H1 (cell line): ENCODE results near the gene PRKAR2A. TPM values are rescaled to one million over a fixed set of nuclear protein-coding genes. Genes with fewer than 3 reads are reported as not detected.
"Not testable (repeated sequence)": the region's sequence is repeated elsewhere in the genome, so short reads cannot be mapped to it uniquely, and the experiment has no call there.

Experiments
- CTCF ChIA-PET: fragments of 300-600 bp; sonication (Branson Sonifier 250); formaldehyde crosslinking; loops from one replicate; lab custom pipeline; 2021; ENCODE audit not compliant: partially characterized antibody; lab: Charles Lee
- POLR2A ChIA-PET: fragments of 300-600 bp; sonication (Branson Sonifier 250); formaldehyde crosslinking; loops from one replicate; lab custom pipeline; 2021; ENCODE audit warnings: inconsistent platforms; ENCODE audit not compliant: partially characterized antibody; lab: Charles Lee
- DNase-seq, 2 experiments: peaks; one replicate each; pipeline versions ENCODE4 v3.0.0 to v3.0.0-alpha.2; 2010 to 2022; ENCODE audit warnings: low spot score in 2 of 2, low read depth in 1 of 2, mixed read lengths in 1 of 2
- FAIRE-seq: peaks from 2 replicates; lab custom pipeline; 2011; peaks lifted over from hg19 to GRCh38; lab: Jason Lieb, UNC
- H2AFZ ChIP-seq: 2 replicates; pipeline ENCODE4 v1.8.1; 2012; ENCODE audit warnings: low read length, inconsistent platforms
- H2AK5ac ChIP-seq: 2 replicates; pipeline ENCODE4 v1.6.1; 2013; ENCODE audit warnings: low read depth, low read length
- H2BK120ac ChIP-seq: replicated peaks from 2 replicates; pipeline ENCODE3; 2013; ENCODE audit warnings: low read depth, low read length, inconsistent platforms
- H2BK12ac ChIP-seq: 2 replicates; pipeline ENCODE4 v1.6.1; 2013; ENCODE audit warnings: low read depth, low read length
- H2BK15ac ChIP-seq: 2 replicates; pipeline ENCODE4 v1.6.1; 2013; ENCODE audit warnings: low read length
- H2BK20ac ChIP-seq: 2 replicates; pipeline ENCODE4 v1.6.1; 2013; ENCODE audit warnings: low read length
- H2BK5ac ChIP-seq: 2 replicates; pipeline ENCODE4 v1.6.1; 2013; ENCODE audit warnings: low read depth, low read length
- H3K14ac ChIP-seq: 2 replicates; pipeline ENCODE4 v1.6.1; 2013; ENCODE audit warnings: inconsistent platforms; ENCODE audit not compliant: insufficient read length
- H3K18ac ChIP-seq: 2 replicates; pipeline ENCODE4 v1.6.1; 2013; ENCODE audit warnings: low read length; ENCODE audit errors: extremely low read depth
- H3K23ac ChIP-seq: 2 replicates; pipeline ENCODE4 v1.6.1; 2013; ENCODE audit warnings: inconsistent platforms; ENCODE audit not compliant: insufficient read length
- H3K23me2 ChIP-seq: 2 replicates; pipeline ENCODE4 v1.6.1; 2013; ENCODE audit warnings: low read depth, low read length
- H3K27ac ChIP-seq: 2 replicates; pipeline ENCODE4 v1.6.1; 2011; ENCODE audit warnings: low read depth, low read length, inconsistent platforms
- H3K27me3 ChIP-seq, 4 experiments: replicated peaks in 1 of 4; 1 replicate in 1 of 4; 2 replicates in 3 of 4; pipeline versions ENCODE4 v1.6.1 to v1.8.1; 2011 to 2013; ENCODE audit warnings: low read length in 3 of 4, mild to moderate bottlenecking in 3 of 4, inconsistent platforms in 2 of 4, mixed read lengths in 2 of 4, moderate library complexity in 1 of 4; ENCODE audit not compliant: control insufficient read depth in 3 of 4, insufficient read depth in 3 of 4; ENCODE audit errors: extremely low read depth in 1 of 4
- H3K36me3 ChIP-seq, 4 experiments: 2 replicates each; pipeline versions ENCODE4 v1.6.1 to v1.8.1; 2011 to 2013; ENCODE audit warnings: mild to moderate bottlenecking in 4 of 4, low read length in 3 of 4, moderate library complexity in 2 of 4, control low read depth in 1 of 4, inconsistent platforms in 1 of 4; ENCODE audit not compliant: insufficient read depth in 4 of 4, control insufficient read depth in 2 of 4
- H3K4ac ChIP-seq: replicated peaks from 2 replicates; pipeline ENCODE3; 2013; ENCODE audit warnings: low read length, low read depth, mixed read lengths, inconsistent platforms; ENCODE audit not compliant: insufficient read length
- H3K4me1 ChIP-seq, 4 experiments: replicated peaks in 1 of 4; 1 replicate in 1 of 4; 2 replicates in 3 of 4; pipeline versions ENCODE4 v1.6.1 to v1.8.1; 2011 to 2013; ENCODE audit warnings: low read length in 3 of 4, inconsistent platforms in 2 of 4, mixed read lengths in 1 of 4; ENCODE audit not compliant: insufficient read depth in 4 of 4, control insufficient read depth in 3 of 4
- H3K4me2 ChIP-seq, 2 experiments: 2 replicates each; pipeline versions ENCODE4 v1.6.1 to v1.8.1; 2011 to 2013; ENCODE audit warnings: low read depth in 2 of 2, low read length in 2 of 2, control low read depth in 1 of 2, inconsistent platforms in 1 of 2, mild to moderate bottlenecking in 1 of 2; ENCODE audit not compliant: insufficient read depth in 1 of 2
- H3K4me3 ChIP-seq, 4 experiments: fragments of 200-600, 300-600 bp in 1 of 4; sonication (generic), shearing (Covaris generic), sonication (Bioruptor Twin) in 1 of 4; 2 replicates each; pipeline versions ENCODE4 v1.5.1 to v1.8.1; 2011 to 2016; ENCODE audit warnings: low read length in 4 of 4, low read depth in 3 of 4, control low read depth in 2 of 4, inconsistent platforms in 2 of 4, mild to moderate bottlenecking in 2 of 4, mixed read lengths in 1 of 4, moderate library complexity in 1 of 4; ENCODE audit not compliant: insufficient read depth in 2 of 4; ENCODE audit errors: extremely low read depth in 1 of 4
- H3K56ac ChIP-seq: replicated peaks from 2 replicates; pipeline ENCODE3; 2013; ENCODE audit warnings: low read depth, mild to moderate bottlenecking, mixed read lengths, low read length, inconsistent platforms; ENCODE audit not compliant: insufficient read length
- H3K79me1 ChIP-seq: 2 replicates; pipeline ENCODE4 v1.6.1; 2013; ENCODE audit warnings: low read depth, low read length, control low read depth
- H3K79me2 ChIP-seq, 2 experiments: 2 replicates each; pipeline versions ENCODE4 v1.6.1 to v1.8.1; 2012 to 2013; ENCODE audit warnings: low read length in 2 of 2, mild to moderate bottlenecking in 2 of 2, inconsistent platforms in 1 of 2; ENCODE audit not compliant: insufficient read depth in 2 of 2, control insufficient read depth in 1 of 2
- H3K9ac ChIP-seq, 4 experiments: replicated peaks in 1 of 4; 1 replicate in 1 of 4; 2 replicates in 3 of 4; pipeline versions ENCODE4 v1.6.1 to v1.8.1; 2011 to 2013; ENCODE audit warnings: low read depth in 3 of 4, low read length in 3 of 4, control low read depth in 2 of 4, mild to moderate bottlenecking in 2 of 4, moderate library complexity in 2 of 4, inconsistent platforms in 1 of 4; ENCODE audit errors: extremely low read depth in 1 of 4
- H3K9me3 ChIP-seq, 2 experiments: 2 replicates each; pipeline versions ENCODE4 v1.6.1 to v1.8.1; 2012 to 2013; ENCODE audit warnings: mild to moderate bottlenecking in 2 of 2, moderate library complexity in 2 of 2, control low read depth in 1 of 2, inconsistent platforms in 1 of 2, low read depth in 1 of 2, low read length in 1 of 2, mixed read lengths in 1 of 2; ENCODE audit not compliant: insufficient read depth in 2 of 2
- H4K20me1 ChIP-seq, 2 experiments: replicated peaks in 1 of 2; 2 replicates each; pipeline versions ENCODE3 to v1.8.1; 2011 to 2013; ENCODE audit warnings: inconsistent platforms in 2 of 2, low read length in 2 of 2, mild to moderate bottlenecking in 1 of 2; ENCODE audit not compliant: insufficient read depth in 2 of 2, control insufficient read depth in 1 of 2
- H4K5ac ChIP-seq: 2 replicates; pipeline ENCODE4 v1.6.1; 2013; ENCODE audit warnings: low read length, low read depth, mixed read lengths, inconsistent platforms; ENCODE audit not compliant: insufficient read length
- H4K8ac ChIP-seq: 2 replicates; pipeline ENCODE4 v1.8.0; 2013; ENCODE audit warnings: mild to moderate bottlenecking, moderate library complexity, low read length, inconsistent platforms; ENCODE audit not compliant: insufficient read depth; ENCODE audit errors: extremely low read depth
- H4K91ac ChIP-seq: replicated peaks from 2 replicates; pipeline ENCODE3; 2013; ENCODE audit warnings: low read length, mixed read lengths, inconsistent platforms; ENCODE audit not compliant: insufficient read length
- RNF2 ChIP-seq: fragments of 200-900, 300-1000 bp; sonication (generic); IDR thresholded peaks from 2 replicates; pipeline ENCODE4 v1.7.1; 2016; ENCODE audit warnings: borderline replicate concordance, low read depth, mild to moderate bottlenecking, antibody characterized with exemption, low read length; ENCODE audit not compliant: poor library complexity, severe bottlenecking; ENCODE audit errors: missing control alignments
- WGBS, 2 experiments: shearing (Covaris generic) in 1 of 2; methylation state at CpG; one replicate each; pipeline versions ENCODE4 v1.1.6 to v1.1.7; 2013 to 2015; ENCODE audit warnings: low lambda C conversion rate in 2 of 2, mixed read lengths in 2 of 2, inconsistent platforms in 1 of 2, low coverage in 1 of 2, missing lambda C conversion rate in 1 of 2; ENCODE audit not compliant: insufficient replicate concordance in 2 of 2, insufficient coverage in 1 of 2, insufficient read length in 1 of 2; ENCODE audit errors: extremely low coverage in 1 of 2, missing lambda C conversion rate in 1 of 2; 5-methylcytosine and 5-hydroxymethylcytosine counted together
- polyA plus RNA-seq, 7 experiments: library from polyadenylated mRNA; depleted of rRNA in 3 of 7; stranded (reverse) in 5 of 7; unstranded in 2 of 7; fragments of >200 nt in 5 of 7; fragments of 200-250 nt in 2 of 7; gene quantifications; 1 replicate in 5 of 7; 2 replicates in 1 of 7; 4 replicates in 1 of 7; pipeline versions ENCODE4 v1.2.1 to v1.2.3, GENCODE V29; 2011 to 2013; ENCODE audit warnings: missing spikeins in 2 of 7, mixed read lengths in 2 of 7
- total RNA-seq: library from RNA; stranded (reverse); fragmentation: NEBNext Ultra II Directional; extraction: Animal tissue kit (Norgen Biotek cat#: 25700); gene quantifications from 2 replicates; pipeline ENCODE4 v1.2.1, GENCODE V29; 2021

PRKAR2A gene
- total and polyA plus RNA-seq, 2 of the 8 experiments (the other 6 are each of a cell fraction or from before 2014, with no cell fraction given), result 6.3 to 42.4 TPM

GRCh38 chr3:48738144-48738536 is 109.5 kb downstream of the PRKAR2A start (continued):
- no peak for TF ChIP-seq RNF2

DNA sequence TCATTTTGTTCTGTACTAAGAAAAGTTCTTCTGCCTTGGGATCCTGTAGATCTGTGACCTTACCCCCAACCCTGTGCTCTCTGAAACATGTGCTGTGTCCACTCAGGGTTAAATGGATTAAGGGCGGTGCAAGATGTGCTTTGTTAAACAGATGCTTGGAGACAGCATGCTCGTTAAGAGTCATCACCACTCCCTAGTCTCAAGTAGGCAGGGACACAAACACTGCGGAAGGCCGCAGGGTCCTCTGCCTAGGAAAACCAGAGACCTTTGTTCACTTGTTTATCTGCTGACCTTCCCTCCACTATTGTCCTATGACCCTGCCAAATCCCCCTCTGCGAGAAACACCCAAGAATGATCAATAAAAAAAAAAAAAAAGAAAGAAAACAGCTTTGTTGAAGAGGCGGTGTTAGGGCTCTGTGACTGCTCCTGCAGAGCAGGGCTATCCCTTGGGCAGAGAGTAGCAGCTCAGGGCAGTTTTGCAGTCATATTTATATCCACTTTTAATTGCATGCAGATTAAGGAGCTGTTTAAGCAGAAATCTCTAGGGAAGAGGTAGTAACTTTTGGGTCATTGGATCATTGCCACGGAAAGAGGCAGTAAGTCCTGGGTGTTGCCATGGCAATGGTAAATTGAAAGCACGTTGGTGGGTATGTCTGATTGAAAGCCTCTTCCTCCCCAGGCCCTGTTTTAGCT is 112.5 kb downstream of the PRKAR2A start:
- H2BK12ac ChIP-seq, H4K20me1 ChIP-seq, H3K4me2 ChIP-seq, H2AFZ ChIP-seq, H3K23ac ChIP-seq, H2BK5ac ChIP-seq, H3K36me3 ChIP-seq, H3K27me3 ChIP-seq, H2BK20ac ChIP-seq, H3K9ac ChIP-seq, FAIRE-seq, H3K23me2 ChIP-seq, H2AK5ac ChIP-seq, H4K8ac ChIP-seq, H3K4me1 ChIP-seq, H3K79me1 ChIP-seq, H3K4me3 ChIP-seq, H3K14ac ChIP-seq, H4K5ac ChIP-seq, H3K9me3 ChIP-seq, H3K56ac ChIP-seq, H2BK15ac ChIP-seq, H3K79me2 ChIP-seq, H2BK120ac ChIP-seq, H3K18ac ChIP-seq, DNase-seq, H3K27ac ChIP-seq, H4K91ac ChIP-seq, H3K4ac ChIP-seq: not testable (repeated sequence)
- WGBS, 2 experiments, result 82% methylated on average over 7 of the region's 8 CpGs; no CpG with 5 or more reads in 1 of the 2 experiments
- ChIA-PET POLR2A (interaction anchor here (1.0 to 2.3 kb wide), 2 partner anchors 19 to 184 kb away, joined by 3 to 8 read pairs; partner anchors contain the start of genes ARIH2 and IP6K2), CTCF (interaction anchor here (0.8 to 6.1 kb wide), 14 partner anchors 9 to 216 kb away, joined by 3 to 75 read pairs (median 4); partner anchors contain the start of gene SLC25A20)
